ENCODE data around the gene CLEC16A. TPM values are rescaled to one million over a fixed set of nuclear protein-coding genes. Genes with fewer than 3 reads are reported as not detected.

The CLEC16A gene
- total RNA-seq, 1 experiment from 2014 or later = 17.4 TPM

- Histone ChIP-seq H3K4me3 (ENCODE audit: low read length) (no peak overlapping the region), H3K9me3 (ENCODE audit: low read length) (no peaks in the 10 kb centered on the region), H4K20me1 (ENCODE audit: insufficient read depth, low read depth, low read length) (no peaks in the 10 kb centered on the region), H2AFZ (ENCODE audit: low read length) (no peak overlapping the region), H3K27me3 (ENCODE audit: low read length) (no peaks in the 10 kb centered on the region), H3K36me3 (ENCODE audit: insufficient read depth, low read length) (no peaks in the 10 kb centered on the region), H3K9me2 (replicated peaks; ENCODE audit: insufficient read depth, low read length) (no peaks in the 10 kb centered on the region), H3K4me1 (ENCODE audit: low read length) (peaks cover 11% of the 10 kb centered on the region), H3K4me2 (ENCODE audit: low read depth, low read length, poor library complexity, severe bottlenecking) (no peak overlapping the region), H3K9ac (ENCODE audit: low read length) (no peak overlapping the region), H3K79me2 (ENCODE audit: low read length) (no peaks in the 10 kb centered on the region), H3K27ac (ENCODE audit: low read length) (no peak overlapping the region)
- peak; percentile 55 for DNase-seq
Measured at GRCh38 chr16:11112723-11113348, 168.5 kb downstream of the CLEC16A start.

- Histone ChIP-seq H3K9ac (ENCODE audit: low read length) (no peak overlapping the region), H4K20me1 (ENCODE audit: insufficient read depth, low read depth, low read length) (no peaks in the 10 kb centered on the region), H3K9me3 (ENCODE audit: low read length) (no peaks in the 10 kb centered on the region), H3K36me3 (ENCODE audit: insufficient read depth, low read length) (no peaks in the 10 kb centered on the region), H3K9me2 (replicated peaks; ENCODE audit: insufficient read depth, low read length) (no peaks in the 10 kb centered on the region), H2AFZ (ENCODE audit: low read length) (no peak overlapping the region), H3K4me3 (ENCODE audit: low read length) (no peak overlapping the region), H3K4me2 (ENCODE audit: low read depth, low read length, poor library complexity, severe bottlenecking) (no peak overlapping the region), H3K27me3 (ENCODE audit: low read length) (no peaks in the 10 kb centered on the region), H3K27ac (ENCODE audit: low read length) (no peak overlapping the region), H3K4me1 (ENCODE audit: low read length) (peaks cover 11% of the 10 kb centered on the region), H3K79me2 (ENCODE audit: low read length) (no peaks in the 10 kb centered on the region)
- DNase-seq = no peak
Measured at GRCh38 chr16:11114366-11115164, 170.2 kb downstream of the CLEC16A start.

GRCh38 chr16:11117576-11118211 lies 173.3 kb downstream of the CLEC16A start:
- Histone ChIP-seq H3K9me2 (replicated peaks; ENCODE audit: insufficient read depth, low read length) (no peaks in the 10 kb centered on the region), H3K9me3 (ENCODE audit: low read length) (no peaks in the 10 kb centered on the region), H3K27ac (ENCODE audit: low read length) (no peak overlapping the region), H2AFZ (ENCODE audit: low read length) (no peak overlapping the region), H3K79me2 (ENCODE audit: low read length) (no peaks in the 10 kb centered on the region), H4K20me1 (ENCODE audit: insufficient read depth, low read depth, low read length) (no peaks in the 10 kb centered on the region), H3K4me1 (ENCODE audit: low read length) (peaks cover 9% of the 10 kb centered on the region), H3K9ac (ENCODE audit: low read length) (no peak overlapping the region), H3K4me3 (ENCODE audit: low read length) (no peak overlapping the region), H3K36me3 (ENCODE audit: insufficient read depth, low read length) (no peaks in the 10 kb centered on the region), H3K27me3 (ENCODE audit: low read length) (no peaks in the 10 kb centered on the region), H3K4me2 (ENCODE audit: low read depth, low read length, poor library complexity, severe bottlenecking) (no peak overlapping the region)
- DNase-seq = no peak

- H3K4me2 ChIP-seq (ENCODE audit: low read depth, low read length, poor library complexity, severe bottlenecking) = no peak overlapping the region
- H2AFZ ChIP-seq (ENCODE audit: low read length) = no peak overlapping the region
- no peaks in the 10 kb centered on the region for H3K36me3 ChIP-seq (ENCODE audit: insufficient read depth, low read length)
- no peaks in the 10 kb centered on the region for H3K9me3 ChIP-seq (ENCODE audit: low read length)
- no peak overlapping the region for H3K4me3 ChIP-seq (ENCODE audit: low read length)
- H3K27ac ChIP-seq (ENCODE audit: low read length) = no peak overlapping the region
- no peak for DNase-seq
- no peaks in the 10 kb centered on the region for H4K20me1 ChIP-seq (ENCODE audit: insufficient read depth, low read depth, low read length)
- no peaks in the 10 kb centered on the region for H3K9me2 ChIP-seq (replicated peaks; ENCODE audit: insufficient read depth, low read length)
- H3K27me3 ChIP-seq (ENCODE audit: low read length) = no peaks in the 10 kb centered on the region
- peaks cover under 1% of the 10 kb centered on the region; the same call in 1 of the 2 replicates for H3K4me1 ChIP-seq (ENCODE audit: low read length)
- H3K9ac ChIP-seq (ENCODE audit: low read length) = no peak overlapping the region
- no peaks in the 10 kb centered on the region for H3K79me2 ChIP-seq (ENCODE audit: low read length)
Measured at GRCh38 chr16:11118479-11118878, 174.1 kb downstream of the CLEC16A start.

- DNase-seq = no peak
- Histone ChIP-seq H4K20me1 (ENCODE audit: insufficient read depth, low read depth, low read length) (no peaks in the 10 kb centered on the region), H3K9me3 (ENCODE audit: low read length) (no peaks in the 10 kb centered on the region), H3K27me3 (ENCODE audit: low read length) (no peaks in the 10 kb centered on the region), H3K4me2 (ENCODE audit: low read depth, low read length, poor library complexity, severe bottlenecking) (no peak overlapping the region), H3K79me2 (ENCODE audit: low read length) (no peaks in the 10 kb centered on the region), H3K27ac (ENCODE audit: low read length) (no peak overlapping the region), H3K9me2 (replicated peaks; ENCODE audit: insufficient read depth, low read length) (no peaks in the 10 kb centered on the region), H3K4me1 (ENCODE audit: low read length) (no peaks in the 10 kb centered on the region), H3K36me3 (ENCODE audit: insufficient read depth, low read length) (no peaks in the 10 kb centered on the region), H2AFZ (ENCODE audit: low read length) (no peak overlapping the region), H3K9ac (ENCODE audit: low read length) (no peak overlapping the region), H3K4me3 (ENCODE audit: low read length) (no peak overlapping the region)
Measured at GRCh38 chr16:11121083-11121608, 176.8 kb downstream of the CLEC16A start.

- DNase-seq = no peak
- Histone ChIP-seq H3K9me2 (replicated peaks; ENCODE audit: insufficient read depth, low read length) (no peaks in the 10 kb centered on the region), H3K9ac (ENCODE audit: low read length) (no peak overlapping the region), H3K27ac (ENCODE audit: low read length) (no peak overlapping the region), H3K4me3 (ENCODE audit: low read length) (no peak overlapping the region), H3K4me2 (ENCODE audit: low read depth, low read length, poor library complexity, severe bottlenecking) (no peak overlapping the region), H3K79me2 (ENCODE audit: low read length) (no peaks in the 10 kb centered on the region), H3K36me3 (ENCODE audit: insufficient read depth, low read length) (no peaks in the 10 kb centered on the region), H4K20me1 (ENCODE audit: insufficient read depth, low read depth, low read length) (no peaks in the 10 kb centered on the region), H2AFZ (ENCODE audit: low read length) (no peak overlapping the region), H3K9me3 (ENCODE audit: low read length) (no peaks in the 10 kb centered on the region), H3K27me3 (ENCODE audit: low read length) (no peaks in the 10 kb centered on the region), H3K4me1 (ENCODE audit: low read length) (no peaks in the 10 kb centered on the region)
Measured at GRCh38 chr16:11121914-11122692, 177.7 kb downstream of the CLEC16A start.

GRCh38 chr16:11123666-11124065 lies 179.3 kb downstream of the CLEC16A start:
- no peak overlapping the region for H3K9ac ChIP-seq (ENCODE audit: low read length)
- H3K4me3 ChIP-seq (ENCODE audit: low read length) = no peak overlapping the region
- no peaks in the 10 kb centered on the region for H3K9me3 ChIP-seq (ENCODE audit: low read length)
- no peaks in the 10 kb centered on the region for H3K9me2 ChIP-seq (replicated peaks; ENCODE audit: insufficient read depth, low read length)
- H3K4me2 ChIP-seq (ENCODE audit: low read depth, low read length, poor library complexity, severe bottlenecking) = no peak overlapping the region
- no peaks in the 10 kb centered on the region for H3K79me2 ChIP-seq (ENCODE audit: low read length)
- no peaks in the 10 kb centered on the region for H3K4me1 ChIP-seq (ENCODE audit: low read length)
- H3K27ac ChIP-seq (ENCODE audit: low read length) = no peak overlapping the region
- no peak for DNase-seq
- no peaks in the 10 kb centered on the region for H3K27me3 ChIP-seq (ENCODE audit: low read length)
- H4K20me1 ChIP-seq (ENCODE audit: insufficient read depth, low read depth, low read length) = no peaks in the 10 kb centered on the region
- no peak overlapping the region for H2AFZ ChIP-seq (ENCODE audit: low read length)
- no peaks in the 10 kb centered on the region for H3K36me3 ChIP-seq (ENCODE audit: insufficient read depth, low read length)

Data from Karpas-422 (cell line).